Heart left ventricle (tissue), 16 donors: ENCODE data around the gene SGK2. TPM values are rescaled to one million over a fixed set of nuclear protein-coding genes. Genes with fewer than 3 reads are reported as not detected.
A peak's percentile ranks its signal among the peaks of the same experiment; 100 is the strongest.

Source experiments
- ATAC-seq, 4 donors: fragments of 200-7000 bp; cut with Tn5 transposase; one replicate each; pipeline ENCODE4 v1.9.1; 2020 to 2022; ENCODE audit warnings: moderate library complexity in 4 of 4, mild to moderate bottlenecking in 3 of 4, moderate number of reproducible peaks in 1 of 4
- DNase-seq, 5 donors: peaks; one replicate each; pipeline ENCODE4 v3.0.0-alpha.2; 2020
- H3K27ac ChIP-seq, 12 donors: fragments of 200-600 bp; sonication (generic) in 4 of 12; one replicate each; pipeline versions ENCODE4 v1.5.0 to v1.8.0; 2016 to 2022; ENCODE audit warnings: mild to moderate bottlenecking in 2 of 12
- H3K27me3 ChIP-seq, 9 donors: fragments of 200-600 bp; sonication (generic) in 2 of 9; one replicate each; pipeline versions ENCODE4 v1.5.1 to v1.8.0; 2016 to 2022; ENCODE audit warnings: mild to moderate bottlenecking in 3 of 9
- H3K36me3 ChIP-seq, 9 donors: fragments of 200-600 bp; sonication (generic) in 2 of 9; one replicate each; pipeline versions ENCODE4 v1.5.0 to v1.8.0; 2018 to 2022; ENCODE audit warnings: mild to moderate bottlenecking in 2 of 9
- H3K4me1 ChIP-seq, 12 donors: fragments of 200-600 bp; sonication (generic) in 4 of 12; one replicate each; pipeline versions ENCODE4 v1.5.0 to v1.8.0; 2016 to 2022; ENCODE audit warnings: mild to moderate bottlenecking in 3 of 12
- H3K4me3 ChIP-seq, 12 donors: fragments of 200-600 bp; sonication (generic) in 4 of 12; one replicate each; pipeline versions ENCODE4 v1.5.0 to v1.8.0; 2017 to 2022; ENCODE audit warnings: mild to moderate bottlenecking in 9 of 12, moderate library complexity in 4 of 12
- H3K9me3 ChIP-seq, 12 donors: fragments of 200-600 bp; sonication (generic) in 4 of 12; one replicate each; pipeline versions ENCODE4 v1.5.0 to v1.8.0; 2016 to 2022; ENCODE audit warnings: mild to moderate bottlenecking in 1 of 12
- CTCF ChIP-seq, 12 donors: fragments of 200-600 bp; sonication (generic) in 4 of 12; IDR thresholded peaks; one replicate each; pipeline versions ENCODE4 v1.5.0 to v1.8.0; 2018 to 2022; ENCODE audit warnings: antibody characterized with exemption in 12 of 12, mild to moderate bottlenecking in 5 of 12
- POLR2A ChIP-seq, 2 donors: fragments of 450-650 bp; IDR thresholded peaks; one replicate each; pipeline ENCODE4 v1.6.1; 2017; ENCODE audit warnings: antibody characterized with exemption in 2 of 2, mild to moderate bottlenecking in 2 of 2, moderate library complexity in 2 of 2
- WGBS, 4 donors: extraction: QIAGEN DNeasy Blood & Tissue Kit in 2 of 4; methylation state at CpG; one replicate each; pipeline versions ENCODE4 v1.1.5 to v1.1.7; 2013 to 2018; 5-methylcytosine and 5-hydroxymethylcytosine counted together
- intact Hi-C, 10 donors: fragments of 100-400 bp; cut with DNase I; formaldehyde crosslinking; loops; one replicate each; pipeline versions ENCODE4 v1.11.1 to v1.14.2; 2022
- long read RNA-seq, 3 donors: library from polyadenylated mRNA; unstranded; transcript quantifications; one replicate each; pipeline ENCODE4 v2.0.0, GENCODE V29; 2020 to 2021
- polyA plus RNA-seq, 2 donors: library from polyadenylated mRNA; stranded (reverse); fragments of 200-250 nt; gene quantifications; one replicate each; pipeline ENCODE4 v1.2.3, GENCODE V29; 2013
- total RNA-seq, 9 donors: library from RNA; depleted of rRNA in 2 of 9; stranded (reverse); fragments of >200 nt in 2 of 9; fragmentation: NEBNext Ultra II Directional in 3 of 9; extraction: Animal tissue kit (Norgen Biotek cat#: 25700) in 3 of 9; gene quantifications; one replicate each; pipeline versions ENCODE4 v1.1.0 to v1.2.4, GENCODE V29; 2016 to 2023
- donor health status: ischemic (EF 13 %, LVEDD 7.1; RV severe dilation, severe dysfunction).
- donor health status: healthy with polysubstance abuse.
- donor health status: DM: no; HTN: yes; CAD: no.
- donor health status: DM: no; HTN: no; CAD: no.
- donor health status: ischemic (EF 25% LVEDD 6.9; RV normal size, moderate dysfunction).
- donor health status: ischemic (EF 25% LVEDD 5.7; RV mildly dilated, moderate dysfunction).
- donor health status: healthy.
- donor health status: DM: yes; HTN: yes; CAD: no.
- donor health status: ischemic (EF 35%, LVEDD 5.7; RV mildly dilated, moderate dysfunction).
- donor health status: nonischemic (EF 11% LVEDD 7.7; RV severe dilation, severe dysfunction).
- donor health status: DM: yes; HTN: yes; CAD: no.
- donor health status: PGD.
- donor health status: ischemic (EF 29% LVEDD 5.4; RV normal size, mild dysfunction).
- donor health status: nonischemic (EF 23%, LVEDD 6.1; RV moderate dilation, normal function).

The SGK2 gene
- total RNA-seq (1 to 10 TPM in 1 of 9 donors, under 1 TPM in 3, not detected in 5; 0.17 to 4.5 (median 0.54) TPM), polyA plus RNA-seq (under 1 TPM; 0.71 to 0.72 TPM)
- long read RNA-seq, donor 1: 0 reads
- long read RNA-seq, donor 2: 0 reads
- long read RNA-seq, donor 3: 0 reads

- WGBS, 4 donors: 82 to 91% (median 88%) methylated on average over 12 of the region's 12 CpGs
- ATAC-seq: peak in 1 of 4 donors; percentile 30
- Histone ChIP-seq H3K36me3 (no peaks in the 10 kb centered on the region), H3K4me3 (no peak within 1 kb of the TSS), H3K27me3 (no peaks in the 10 kb centered on the region), H3K4me1 (peaks cover 0 to 3% (median 0%) of the 10 kb centered on the region in 12 donors), H3K9me3 (no peaks in the 10 kb centered on the region), H3K27ac (no peak within 1 kb of the TSS)
- intact Hi-C loops: no loop called here
- no peak for DNase-seq
- TF ChIP-seq POLR2A (IDR thresholded peaks at IDR 0.05) (no peak), CTCF (IDR thresholded peaks at IDR 0.05) (no peak)
Measured at GRCh38 chr20:43558412-43559146, at the start of gene SGK2. Gene SGK2, plus strand, starts transcription at chr20:43559027. Its CDS starts 7,469 bp downstream, at chr20:43566496.

- H3K4me3 ChIP-seq: no peak overlapping the region
- H3K27ac ChIP-seq: no peak overlapping the region
- peaks cover 0 to 38% (median 10%) of the 10 kb centered on the region in 12 donors for H3K4me1 ChIP-seq
- intact Hi-C loops: loop anchor here in 3 of 10 donors (5.0 to 10.0 kb wide), 2 partner anchors 55 to 57 kb away; partner anchors contain the start of gene SRSF6 (in 3 of the 3)
- H3K27me3 ChIP-seq: peaks cover 0 to 18% (median 5%) of the 10 kb centered on the region in 9 donors
- no peaks in the 10 kb centered on the region for H3K9me3 ChIP-seq
- WGBS, 4 donors: 74 to 87% (median 86%) methylated on average over 1 of the region's 1 CpG
- no peaks in the 10 kb centered on the region for H3K36me3 ChIP-seq
- ATAC-seq: no peak
- TF ChIP-seq POLR2A (IDR thresholded peaks at IDR 0.05) (no peak), CTCF (IDR thresholded peaks at IDR 0.05) (no peak)
- no peak for DNase-seq
Measured at GRCh38 chr20:43511879-43512278, 46.9 kb upstream of the SGK2 start.

GRCh38 chr20:43513372-43513930 is 45.4 kb upstream of the SGK2 start:
- H3K27ac ChIP-seq: peak overlapping the region in 8 of 12 donors; percentile 38 to 82 (median 62)
- no peak for TF ChIP-seq CTCF (IDR thresholded peaks at IDR 0.05)
- no peak for TF ChIP-seq POLR2A (IDR thresholded peaks at IDR 0.05)
- WGBS, 4 donors: 60 to 88% (median 63%) methylated on average over 8 to 10 of the region's 10 CpGs
- H3K27me3 ChIP-seq: peaks cover 0 to 3% (median 0%) of the 10 kb centered on the region in 9 donors
- H3K4me1 ChIP-seq: peaks cover 0 to 23% (median 3%) of the 10 kb centered on the region in 12 donors
- DNase-seq (no peak), ATAC-seq (no peak)
- H3K36me3 ChIP-seq: no peaks in the 10 kb centered on the region
- intact Hi-C loops: loop anchor here in 3 of 10 donors (5.0 to 10.0 kb wide), 2 partner anchors 56 to 59 kb away; partner anchors contain the start of gene SRSF6 (in 3 of the 3)
- no peaks in the 10 kb centered on the region for H3K9me3 ChIP-seq
- peak overlapping the region; percentile 14 to 84 (median 62) for H3K4me3 ChIP-seq
